Nephron progenitor cell (in vitro differentiated cells): ENCODE measurements around the gene OTOL1.

Experiments
- DNase-seq: peaks from one replicate; pipeline ENCODE4 v3.0.0; 2021
- H3K27ac Mint-ChIP-seq: 2 replicates; pipeline ENCODE4 v1.8.0; 2021; ENCODE audit warnings: mild to moderate bottlenecking, moderate library complexity, mixed read lengths
- H3K27me3 Mint-ChIP-seq: 2 replicates; pipeline ENCODE4 v1.8.0; 2021; ENCODE audit warnings: mild to moderate bottlenecking, low read depth, mixed read lengths; ENCODE audit not compliant: poor library complexity
- H3K36me3 Mint-ChIP-seq: 2 replicates; pipeline ENCODE4 v1.8.0; 2021; ENCODE audit warnings: low read depth, mixed read lengths
- H3K4me1 Mint-ChIP-seq: 2 replicates; pipeline ENCODE4 v1.8.0; 2021; ENCODE audit warnings: mixed read lengths
- H3K4me3 Mint-ChIP-seq: 2 replicates; pipeline ENCODE4 v1.8.0; 2021; ENCODE audit warnings: mild to moderate bottlenecking, moderate library complexity, mixed read lengths
- H3K9me3 Mint-ChIP-seq: 2 replicates; pipeline ENCODE4 v1.8.0; 2021; ENCODE audit warnings: mild to moderate bottlenecking, moderate library complexity, mixed read lengths
- TF ChIP-seq, protein P1 (sequence below): fragments of 200-600 bp; sonication (generic); IDR thresholded peaks from 2 replicates; pipeline ENCODE4 v1.5.0; 2021; ENCODE audit warnings: antibody characterized with exemption

OTOL1 gene

DNA sequence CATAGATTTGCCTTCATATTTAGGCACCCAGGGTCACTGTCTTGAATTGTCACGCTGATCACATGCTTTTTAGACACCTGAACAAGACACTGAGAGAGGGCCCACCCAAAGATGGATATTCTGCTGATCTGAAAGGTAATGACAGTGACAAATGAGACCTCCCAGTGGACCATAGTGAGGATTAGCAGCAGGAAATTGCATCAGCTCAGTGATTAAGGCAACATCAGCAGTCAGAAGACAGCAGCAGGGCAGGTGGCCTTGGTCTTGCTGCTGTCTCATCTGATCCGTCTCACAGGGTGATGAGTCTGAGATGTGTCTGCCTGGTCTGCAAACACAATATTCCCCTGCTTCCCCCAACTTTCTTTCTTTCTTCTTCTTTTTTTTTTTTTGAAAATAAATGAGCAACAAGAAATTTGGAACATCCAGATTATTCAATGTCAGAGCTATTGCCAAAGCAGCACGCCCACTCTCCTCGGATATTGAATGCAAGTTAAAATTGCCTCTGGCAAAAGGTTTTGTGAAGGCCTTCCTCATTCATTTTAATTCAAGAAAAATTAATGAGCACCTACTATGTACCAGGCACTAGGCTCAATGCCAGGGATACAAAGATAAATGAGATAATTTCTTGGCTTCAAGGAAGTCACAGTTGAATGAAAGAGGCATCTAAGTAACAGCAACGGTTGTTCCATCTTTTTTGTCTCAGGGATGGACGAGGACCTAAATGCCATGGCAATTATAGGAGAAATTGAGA is 14.1 kb downstream of the OTOL1 start:
- no peak for DNase-seq
- no peak overlapping the region for H3K27ac Mint-ChIP-seq
- H3K27me3 Mint-ChIP-seq = peaks cover 8% of the 10 kb centered on the region
- no peak overlapping the region for H3K4me3 Mint-ChIP-seq
- TF ChIP-seq, protein P1, sequence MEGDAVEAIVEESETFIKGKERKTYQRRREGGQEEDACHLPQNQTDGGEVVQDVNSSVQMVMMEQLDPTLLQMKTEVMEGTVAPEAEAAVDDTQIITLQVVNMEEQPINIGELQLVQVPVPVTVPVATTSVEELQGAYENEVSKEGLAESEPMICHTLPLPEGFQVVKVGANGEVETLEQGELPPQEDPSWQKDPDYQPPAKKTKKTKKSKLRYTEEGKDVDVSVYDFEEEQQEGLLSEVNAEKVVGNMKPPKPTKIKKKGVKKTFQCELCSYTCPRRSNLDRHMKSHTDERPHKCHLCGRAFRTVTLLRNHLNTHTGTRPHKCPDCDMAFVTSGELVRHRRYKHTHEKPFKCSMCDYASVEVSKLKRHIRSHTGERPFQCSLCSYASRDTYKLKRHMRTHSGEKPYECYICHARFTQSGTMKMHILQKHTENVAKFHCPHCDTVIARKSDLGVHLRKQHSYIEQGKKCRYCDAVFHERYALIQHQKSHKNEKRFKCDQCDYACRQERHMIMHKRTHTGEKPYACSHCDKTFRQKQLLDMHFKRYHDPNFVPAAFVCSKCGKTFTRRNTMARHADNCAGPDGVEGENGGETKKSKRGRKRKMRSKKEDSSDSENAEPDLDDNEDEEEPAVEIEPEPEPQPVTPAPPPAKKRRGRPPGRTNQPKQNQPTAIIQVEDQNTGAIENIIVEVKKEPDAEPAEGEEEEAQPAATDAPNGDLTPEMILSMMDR = no peak
- no peaks in the 10 kb centered on the region for H3K36me3 Mint-ChIP-seq
- H3K4me1 Mint-ChIP-seq = no peaks in the 10 kb centered on the region
- H3K9me3 Mint-ChIP-seq = no peaks in the 10 kb centered on the region

- H3K4me1 Mint-ChIP-seq = no peaks in the 10 kb centered on the region
- TF ChIP-seq, protein P1 = no peak
- no peaks in the 10 kb centered on the region for H3K27me3 Mint-ChIP-seq
- no peaks in the 10 kb centered on the region for H3K9me3 Mint-ChIP-seq
- no peak overlapping the region for H3K4me3 Mint-ChIP-seq
- no peak overlapping the region for H3K27ac Mint-ChIP-seq
- DNase-seq = no peak
- H3K36me3 Mint-ChIP-seq = no peaks in the 10 kb centered on the region
Observed at GRCh38 chr3:161523916-161524315, 27.3 kb downstream of the OTOL1 start.

- no peak for DNase-seq
- no peaks in the 10 kb centered on the region for H3K36me3 Mint-ChIP-seq
- H3K27me3 Mint-ChIP-seq = no peaks in the 10 kb centered on the region
- no peaks in the 10 kb centered on the region for H3K9me3 Mint-ChIP-seq
- no peak overlapping the region for H3K4me3 Mint-ChIP-seq
- H3K4me1 Mint-ChIP-seq = no peaks in the 10 kb centered on the region
- TF ChIP-seq, protein P1 = no peak
- H3K27ac Mint-ChIP-seq = no peak overlapping the region
Observed at GRCh38 chr3:161531930-161532329, 35.3 kb downstream of the OTOL1 start.

- no peaks in the 10 kb centered on the region for H3K9me3 Mint-ChIP-seq
- no peaks in the 10 kb centered on the region for H3K4me1 Mint-ChIP-seq
- H3K4me3 Mint-ChIP-seq = no peak overlapping the region
- H3K27me3 Mint-ChIP-seq = no peaks in the 10 kb centered on the region
- no peak overlapping the region for H3K27ac Mint-ChIP-seq
- DNase-seq = no peak
- TF ChIP-seq, protein P1 = no peak
- no peaks in the 10 kb centered on the region for H3K36me3 Mint-ChIP-seq
Observed at GRCh38 chr3:161540594-161540993, 44.0 kb downstream of the OTOL1 start.

- Mint-ChIP-seq H3K27ac (no peak overlapping the region), H3K4me1 (no peaks in the 10 kb centered on the region), H3K36me3 (no peaks in the 10 kb centered on the region), H3K4me3 (no peak overlapping the region), H3K9me3 (no peaks in the 10 kb centered on the region), H3K27me3 (no peaks in the 10 kb centered on the region)
- DNase-seq = no peak
- TF ChIP-seq, protein P1 = no peak
Observed at GRCh38 chr3:161545824-161546223, 49.2 kb downstream of the OTOL1 start.

DNA sequence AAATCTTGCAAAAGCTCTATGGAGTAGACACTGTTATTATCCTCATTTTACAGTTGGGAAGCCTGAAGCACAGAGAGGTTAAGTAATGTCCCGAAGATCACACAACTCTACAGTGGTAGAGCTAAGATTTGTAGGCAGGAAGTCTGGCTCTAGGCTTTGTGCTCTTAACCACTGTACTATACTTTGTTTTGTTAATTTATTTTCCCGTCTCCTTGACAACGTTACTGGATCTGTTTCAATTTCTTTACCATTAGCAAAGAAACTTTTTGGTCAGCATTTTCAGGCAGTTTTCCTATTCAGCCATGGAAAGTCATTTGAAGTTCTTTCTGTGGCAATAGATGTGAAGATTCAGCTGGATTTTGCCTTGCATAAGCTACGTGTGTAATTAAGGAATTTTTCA is 51.7 kb downstream of the OTOL1 start:
- Mint-ChIP-seq H3K4me1 (no peaks in the 10 kb centered on the region), H3K36me3 (no peaks in the 10 kb centered on the region), H3K27me3 (no peaks in the 10 kb centered on the region), H3K9me3 (no peaks in the 10 kb centered on the region), H3K27ac (no peak overlapping the region), H3K4me3 (no peak overlapping the region)
- TF ChIP-seq, protein P1 = no peak
- no peak for DNase-seq
